Stimulated activated CD8-positive, alpha-beta memory T cell treated with anti-CD3 and anti-CD28 coated beads, Interleukin-12 subunit alpha, Interleukin-12 subunit beta, amount 100 ng/mL, for 1 hour (primary cell): ENCODE results near the gene GNLY.
"Not testable (repeated sequence)": the region's sequence is repeated elsewhere in the genome, so short reads cannot be mapped to it uniquely, and the experiment has no call there.

Experiments
- DNase-seq: peaks from one replicate; pipeline ENCODE4 v3.0.0-alpha.2; 2020; ENCODE audit warnings: low read depth

Gene GNLY

DNA sequence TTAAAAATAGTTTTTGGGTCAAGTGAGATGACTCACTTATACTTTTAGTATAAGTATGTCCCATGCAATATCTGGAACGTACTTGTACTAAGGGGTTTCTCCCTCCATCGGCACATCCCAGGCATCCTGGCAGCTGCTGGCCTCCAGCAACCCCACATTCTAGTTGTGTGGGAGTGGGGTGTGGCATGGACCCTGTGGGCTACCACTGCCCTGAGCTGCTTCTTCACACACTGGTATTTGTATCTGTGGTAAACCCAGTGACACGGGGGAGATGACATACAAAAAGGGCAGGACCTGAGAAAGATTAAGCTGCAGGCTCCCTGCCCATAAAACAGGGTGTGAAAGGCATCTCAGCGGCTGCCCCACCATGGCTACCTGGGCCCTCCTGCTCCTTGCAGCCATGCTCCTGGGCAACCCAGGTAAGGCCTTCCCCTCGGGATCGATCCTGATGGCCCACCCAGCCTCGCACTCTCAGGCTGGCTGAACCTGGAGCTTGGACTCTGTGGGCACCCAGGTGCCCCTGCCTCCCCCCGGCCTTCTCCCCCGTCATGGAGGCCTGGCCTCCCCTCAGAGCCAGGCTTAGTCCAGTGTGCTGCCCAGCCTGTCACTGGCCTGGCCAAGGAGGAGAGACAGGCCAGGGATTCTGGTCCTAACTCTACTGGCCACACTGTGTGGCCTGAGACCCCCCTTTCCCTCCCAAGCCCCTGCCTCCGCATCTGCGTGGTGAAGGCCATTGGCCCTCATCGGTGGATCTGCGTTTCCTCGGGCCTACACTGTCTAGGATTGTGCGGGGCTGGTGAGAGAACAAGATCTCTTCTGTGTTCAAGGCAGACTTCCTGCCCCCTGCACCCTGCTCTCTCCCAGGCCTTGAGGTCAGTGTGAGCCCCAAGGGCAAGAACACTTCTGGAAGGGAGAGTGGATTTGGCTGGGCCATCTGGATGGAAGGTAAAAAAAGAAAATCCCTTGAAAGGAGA, at the start of gene GNLY:
Gene GNLY, plus strand, starts transcription at position 307 of the 974 bp plus-strand sequence. Its CDS starts 61 bp downstream, at position 368.
- no peak for DNase-seq

DNA sequence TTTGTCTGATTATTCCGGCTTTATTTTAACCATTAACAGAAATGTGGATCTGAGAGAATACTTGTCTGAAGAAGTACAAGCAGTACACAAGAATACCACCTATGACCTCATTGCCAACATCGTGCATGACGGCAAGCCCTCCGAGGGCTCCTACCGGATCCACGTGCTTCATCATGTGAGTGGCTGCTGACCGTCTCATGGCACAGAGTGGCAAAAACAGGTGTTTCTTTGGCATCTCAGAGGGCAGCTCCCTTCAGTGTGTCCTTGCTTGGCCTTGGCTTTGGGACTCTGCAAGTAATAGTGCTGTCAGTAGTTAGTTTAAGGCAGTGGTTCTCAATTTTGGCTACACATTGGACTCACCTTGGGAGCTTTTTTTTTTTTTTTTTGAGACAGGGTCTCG, 49.2 kb upstream of the GNLY start:
- no peak for DNase-seq

DNA sequence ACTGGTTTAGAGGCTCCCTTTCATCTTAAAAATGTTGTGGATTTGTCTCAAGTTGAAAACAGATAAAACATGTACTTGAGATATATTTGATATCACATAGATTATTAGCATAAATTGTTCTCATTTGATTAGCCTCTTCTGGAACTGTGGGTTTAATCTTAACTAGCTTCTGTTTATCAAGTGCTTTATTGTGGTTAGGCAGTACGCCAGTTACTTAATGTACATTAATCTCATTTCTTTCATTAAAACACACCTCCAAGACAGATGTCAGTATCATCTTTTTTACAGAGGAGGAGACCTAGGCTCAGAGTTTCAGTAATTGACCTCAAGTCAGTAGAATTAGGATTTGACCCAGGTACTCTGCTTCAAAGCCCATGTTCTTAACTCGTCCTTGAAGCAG, 48.0 kb upstream of the GNLY start:
- no peak for DNase-seq

DNA sequence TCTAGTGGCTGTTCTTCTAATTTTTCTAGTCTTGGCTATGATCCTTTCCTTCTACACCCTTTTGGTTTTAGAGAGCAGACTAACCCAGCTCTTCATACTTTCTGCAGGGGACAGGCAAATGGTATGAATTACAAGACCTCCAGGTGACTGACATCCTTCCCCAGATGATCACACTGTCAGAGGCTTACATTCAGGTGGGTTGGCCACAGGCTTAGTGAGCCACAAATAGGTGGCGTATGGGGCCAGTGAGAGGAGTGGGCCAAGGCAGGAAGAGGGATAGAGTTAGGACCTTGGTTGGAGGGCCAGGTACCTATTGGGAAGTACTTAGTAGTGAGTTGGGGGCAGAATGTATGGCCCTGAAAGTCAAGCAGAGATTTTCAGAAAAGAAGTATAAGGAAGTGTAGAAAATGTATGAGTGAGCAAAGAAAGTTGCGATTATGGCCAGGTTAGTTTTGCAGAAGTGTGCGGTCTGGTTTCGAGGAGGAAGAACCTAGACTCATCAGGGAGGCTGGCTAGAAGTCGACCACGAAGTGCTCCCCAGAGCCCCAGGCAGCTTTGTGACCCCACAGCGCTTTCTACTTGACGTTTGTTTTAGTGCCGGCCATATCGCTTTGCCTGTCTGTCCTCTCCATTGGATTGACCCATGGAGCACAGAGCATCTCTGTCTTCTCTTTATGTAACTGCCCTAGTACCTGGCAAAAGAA, 46.2 kb upstream of the GNLY start:
- DNase-seq = no peak

DNA sequence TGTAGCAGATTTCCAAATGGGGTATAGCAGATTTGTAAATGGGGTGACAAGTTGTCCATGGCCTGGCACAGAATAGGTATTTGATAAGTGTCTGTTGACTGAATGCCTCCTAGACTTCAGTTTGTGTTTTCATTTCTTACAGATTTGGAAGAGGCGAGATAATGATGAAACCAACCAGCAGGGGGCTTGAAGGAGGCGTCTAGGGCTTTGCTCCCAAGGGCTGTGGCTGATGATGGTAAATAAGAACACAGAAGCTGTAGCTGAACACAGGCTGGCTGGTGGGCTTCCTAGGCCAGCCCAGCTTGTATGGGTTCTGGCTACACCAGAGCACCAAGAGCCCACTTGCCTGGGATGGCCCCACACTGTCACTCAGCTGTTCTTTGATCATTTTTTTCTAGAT, 45.5 kb upstream of the GNLY start:
- no peak for DNase-seq

DNA sequence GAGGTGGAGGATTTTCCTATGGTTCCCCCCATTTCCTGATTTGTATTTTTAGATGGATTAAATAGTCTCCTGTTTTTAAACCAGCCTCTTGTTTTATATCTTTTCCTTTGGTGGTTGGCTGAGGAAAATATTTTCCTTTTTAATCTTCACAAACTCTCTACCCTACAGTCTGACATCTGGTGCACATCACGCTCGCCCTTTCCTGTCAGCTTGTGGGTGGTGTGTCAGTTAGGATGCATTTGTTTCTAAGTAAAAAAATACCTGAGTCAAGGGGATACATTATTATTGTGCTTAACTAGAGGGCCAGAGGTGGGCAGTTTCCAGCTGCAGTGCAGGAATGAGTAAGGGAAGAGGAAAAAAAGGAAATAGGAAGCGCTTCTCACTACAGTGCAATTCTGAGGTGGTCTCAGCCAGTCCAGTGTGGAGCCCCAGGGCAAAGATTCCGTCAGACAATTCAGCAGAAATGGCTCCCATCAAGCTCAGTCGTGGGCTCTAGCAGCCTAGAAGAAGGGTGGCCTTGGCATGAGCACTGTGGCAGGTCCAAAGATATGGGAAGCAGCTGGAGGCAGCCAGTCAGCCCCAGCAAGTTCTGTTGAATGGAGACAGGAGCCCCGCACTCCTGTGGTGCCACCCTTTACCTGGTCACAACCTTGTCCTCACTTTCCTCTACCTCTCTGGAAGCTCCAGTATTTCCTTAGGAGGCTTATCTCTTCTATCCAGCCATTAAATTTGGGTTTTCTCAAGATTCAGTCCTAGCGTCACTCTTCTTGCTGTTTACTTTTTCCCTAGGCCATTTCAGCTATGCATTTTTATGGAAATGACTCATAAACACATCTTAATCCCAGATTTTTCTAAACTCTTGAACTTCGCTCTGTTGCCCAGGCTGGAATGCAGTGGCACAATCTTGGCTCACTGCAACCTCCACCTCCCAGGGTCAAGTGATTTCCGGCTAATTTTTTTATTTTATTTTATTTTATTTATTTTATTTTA, 44.7 kb upstream of the GNLY start:
- DNase-seq = no peak

DNA sequence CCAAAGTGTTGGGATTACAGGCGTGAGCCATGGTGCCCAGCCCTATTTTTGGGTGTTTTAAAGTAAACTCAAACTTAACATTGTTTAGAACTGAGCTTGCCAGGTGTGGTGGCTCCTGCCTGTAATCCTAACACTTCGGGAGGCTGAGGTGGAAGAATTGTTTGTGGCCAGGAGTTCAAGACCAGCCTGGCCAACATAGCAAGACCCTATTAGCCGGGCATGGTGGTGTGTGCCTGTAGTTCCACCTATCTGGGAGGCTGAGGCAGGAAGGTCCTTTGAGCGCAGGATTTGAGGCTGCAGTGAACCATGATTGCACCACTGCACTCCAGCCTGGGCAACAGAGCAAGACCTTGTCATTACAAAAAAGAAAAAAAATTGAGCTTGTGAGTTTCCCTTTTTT, 43.7 kb upstream of the GNLY start:
- DNase-seq = no peak

DNA sequence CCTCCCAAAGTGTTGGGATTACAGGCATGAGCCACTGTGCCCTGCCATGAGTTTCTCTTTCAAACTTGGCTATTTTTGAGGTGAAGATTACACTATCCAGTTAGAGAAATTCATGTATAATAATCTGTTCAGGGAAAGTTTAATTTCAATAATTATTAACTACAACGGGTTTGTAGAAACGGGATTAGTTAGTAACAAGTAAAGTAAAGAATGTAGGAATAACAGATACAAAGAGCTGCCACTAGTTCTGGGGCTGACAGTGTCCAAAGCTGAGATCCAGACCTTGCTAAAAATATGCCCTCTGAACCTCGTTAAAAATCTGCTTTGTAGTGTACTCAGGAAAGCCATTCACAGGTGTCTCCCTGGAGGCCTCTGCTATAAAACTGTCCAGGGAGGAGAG, 43.1 kb upstream of the GNLY start:
- no peak for DNase-seq

DNA sequence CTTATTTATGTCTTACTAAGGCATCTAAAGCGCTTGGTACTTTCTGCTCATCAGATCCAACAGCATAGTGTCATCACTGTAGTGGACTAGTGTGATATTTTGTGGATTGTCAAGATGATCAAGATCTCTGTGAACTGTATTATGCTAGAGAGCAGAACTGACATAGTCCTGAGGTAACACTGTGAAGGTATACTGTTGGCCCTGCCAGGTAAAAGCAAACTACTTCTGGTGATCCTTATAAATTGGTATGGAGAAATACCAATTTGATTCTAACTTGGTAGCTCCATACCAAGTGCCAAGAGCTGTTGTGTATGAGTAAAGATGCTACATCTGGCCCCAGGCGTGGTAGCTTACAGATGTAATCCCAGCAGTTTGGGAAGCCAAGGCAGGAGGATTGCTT, 42.1 kb upstream of the GNLY start:
- no peak for DNase-seq

DNA sequence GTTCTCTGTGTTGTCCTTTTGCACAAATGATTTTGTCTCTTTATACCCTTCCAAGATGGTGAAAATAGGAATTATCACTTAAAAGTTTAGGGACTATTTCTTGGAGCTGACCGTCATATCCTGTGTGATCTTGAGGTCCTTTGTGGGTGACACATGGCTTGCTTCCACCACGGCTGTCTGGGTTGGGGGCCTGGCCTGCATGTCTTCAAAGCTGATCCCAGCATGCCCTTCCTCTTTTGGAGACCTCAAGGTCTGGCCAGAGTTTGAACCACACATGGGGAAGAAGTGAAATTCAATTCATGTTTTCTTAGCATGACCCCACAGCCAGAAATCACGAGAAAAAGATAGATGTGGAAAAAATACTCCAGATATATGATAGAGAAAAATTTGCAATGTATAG, 40.2 kb upstream of the GNLY start:
- DNase-seq = no peak

DNA sequence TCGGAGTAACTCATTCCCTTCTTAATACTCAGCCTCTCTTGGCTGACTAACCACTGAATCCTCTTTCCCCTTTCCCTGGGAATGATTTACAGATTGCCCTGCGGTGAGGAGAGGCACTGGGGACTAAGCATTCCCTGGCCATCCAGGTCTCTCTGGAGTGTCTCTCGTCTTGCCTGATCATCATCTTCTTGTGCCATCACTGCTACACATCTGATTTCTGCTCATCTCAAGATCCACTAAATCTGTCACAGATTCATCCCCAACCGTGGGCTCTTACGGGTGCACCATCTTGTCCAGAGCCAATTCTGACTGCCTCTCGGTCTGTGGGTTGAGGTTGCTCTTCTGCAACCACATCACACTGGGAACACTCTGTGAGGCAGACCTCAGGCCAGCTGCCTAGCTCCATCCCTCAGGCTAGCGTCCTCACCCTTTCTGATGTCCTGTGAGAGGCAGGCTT, 38.2 kb upstream of the GNLY start:
- no peak for DNase-seq

DNA sequence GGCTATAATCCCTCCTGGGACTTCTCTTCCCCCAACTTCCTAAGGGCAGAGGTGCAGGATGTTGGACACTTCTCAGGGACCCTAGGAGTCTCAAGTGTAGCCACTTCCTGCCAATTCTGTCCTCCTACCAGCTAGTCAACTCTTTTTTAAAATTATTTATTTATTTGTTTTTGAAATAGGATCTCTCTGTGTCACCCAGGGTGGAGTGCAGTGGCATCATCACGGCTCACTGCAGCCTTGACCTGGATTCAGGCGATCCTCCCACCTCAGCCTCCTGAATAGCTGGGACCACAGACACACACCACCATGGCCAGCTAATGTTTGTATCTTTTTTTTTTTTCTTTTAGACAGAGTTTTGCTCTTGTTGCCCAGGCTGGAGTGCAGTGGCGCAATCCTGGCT, 37.7 kb upstream of the GNLY start:
- DNase-seq = no peak

DNA sequence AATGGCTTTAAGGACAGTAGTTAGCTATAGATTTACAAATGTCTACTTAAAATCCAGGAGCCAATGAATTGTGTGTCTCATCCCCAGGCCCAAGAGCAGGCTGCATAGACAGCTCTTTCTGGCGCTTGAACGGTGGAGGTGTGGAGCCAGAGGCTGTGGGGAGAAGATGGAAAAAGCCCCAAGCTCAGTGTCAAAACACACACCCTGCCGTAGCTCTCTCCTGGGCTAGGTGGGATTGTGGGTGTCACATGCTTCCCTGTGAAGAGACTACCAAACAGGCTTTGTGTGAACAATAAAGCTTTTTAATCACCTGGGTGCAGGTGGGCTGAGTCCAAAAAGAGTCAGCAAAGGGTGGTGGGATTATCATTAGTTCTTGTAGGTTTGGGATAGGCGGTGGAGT, 36.8 kb upstream of the GNLY start:
- DNase-seq = not testable (repeated sequence)

DNA sequence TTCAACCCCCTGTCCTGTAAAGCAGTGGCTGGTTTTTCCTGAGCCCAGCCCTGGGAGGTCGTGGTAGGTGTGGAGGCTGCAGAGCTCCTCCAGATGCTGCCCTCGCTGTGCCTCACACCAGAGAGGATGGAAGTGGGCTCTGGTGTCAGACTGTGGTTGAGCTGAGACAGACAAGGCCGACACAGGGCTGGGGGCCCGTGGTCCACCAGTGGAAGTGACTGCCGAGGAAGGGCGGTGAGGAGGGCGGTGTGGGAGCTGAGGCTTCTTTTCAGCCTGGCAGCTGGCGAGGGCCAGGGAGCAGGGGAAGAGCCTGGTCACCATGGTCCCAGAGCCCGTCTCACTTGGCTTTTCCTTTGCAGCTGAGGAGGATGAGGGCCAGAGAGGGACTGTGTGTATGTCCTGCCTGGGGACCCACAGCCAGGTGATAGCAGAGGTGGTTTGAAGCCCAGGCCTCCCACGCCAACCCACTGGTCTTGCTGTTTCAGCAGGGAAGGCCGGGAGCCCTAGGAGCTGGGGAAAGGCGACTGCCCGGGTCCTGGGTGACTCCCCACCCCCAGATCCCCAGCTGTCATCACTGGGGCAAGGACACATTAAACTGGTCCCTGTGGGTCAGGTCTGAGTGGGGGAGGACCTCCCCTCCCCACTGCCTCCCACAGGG, 34.7 kb upstream of the GNLY start:
- no peak for DNase-seq

DNA sequence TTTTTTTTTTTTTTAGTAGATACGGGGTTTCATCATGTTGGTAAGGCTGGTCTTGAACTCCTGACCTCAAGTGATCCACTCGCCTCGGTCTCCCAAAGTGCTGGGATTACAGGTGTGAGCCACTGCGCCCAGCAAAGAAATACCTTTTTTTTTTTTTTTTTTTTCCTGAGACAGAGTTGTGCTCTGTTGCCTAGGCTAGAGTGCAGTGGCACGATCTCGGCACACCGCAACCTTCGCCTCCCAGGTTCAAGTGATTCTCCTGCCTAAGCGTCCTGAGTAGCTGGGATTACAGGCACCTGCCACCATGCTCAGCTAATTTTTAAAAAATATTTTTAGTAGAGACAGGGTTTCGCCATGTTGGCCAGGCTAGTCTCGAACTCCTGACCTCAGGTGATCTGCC, 33.9 kb upstream of the GNLY start:
- not testable (repeated sequence) for DNase-seq

DNA sequence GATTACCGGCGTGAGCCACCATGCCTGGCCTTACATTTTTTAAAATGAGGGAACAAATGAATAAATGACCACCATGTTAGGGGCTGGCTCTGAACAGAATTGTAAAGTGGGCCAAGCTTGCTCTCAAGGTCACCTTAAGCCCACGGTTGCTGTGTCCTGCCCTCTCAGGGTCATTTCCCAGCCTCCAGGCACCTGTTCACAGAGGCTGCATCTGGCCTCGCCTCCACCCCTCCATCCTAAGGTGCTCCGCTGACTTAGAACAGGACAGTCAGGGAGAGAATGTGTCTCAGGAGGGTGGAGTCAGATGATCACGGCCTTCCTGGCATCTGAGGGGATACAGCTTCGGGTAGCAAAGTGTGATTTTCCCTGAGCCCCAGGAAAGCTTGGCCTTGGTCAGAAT, 33.4 kb upstream of the GNLY start:
- no peak for DNase-seq

DNA sequence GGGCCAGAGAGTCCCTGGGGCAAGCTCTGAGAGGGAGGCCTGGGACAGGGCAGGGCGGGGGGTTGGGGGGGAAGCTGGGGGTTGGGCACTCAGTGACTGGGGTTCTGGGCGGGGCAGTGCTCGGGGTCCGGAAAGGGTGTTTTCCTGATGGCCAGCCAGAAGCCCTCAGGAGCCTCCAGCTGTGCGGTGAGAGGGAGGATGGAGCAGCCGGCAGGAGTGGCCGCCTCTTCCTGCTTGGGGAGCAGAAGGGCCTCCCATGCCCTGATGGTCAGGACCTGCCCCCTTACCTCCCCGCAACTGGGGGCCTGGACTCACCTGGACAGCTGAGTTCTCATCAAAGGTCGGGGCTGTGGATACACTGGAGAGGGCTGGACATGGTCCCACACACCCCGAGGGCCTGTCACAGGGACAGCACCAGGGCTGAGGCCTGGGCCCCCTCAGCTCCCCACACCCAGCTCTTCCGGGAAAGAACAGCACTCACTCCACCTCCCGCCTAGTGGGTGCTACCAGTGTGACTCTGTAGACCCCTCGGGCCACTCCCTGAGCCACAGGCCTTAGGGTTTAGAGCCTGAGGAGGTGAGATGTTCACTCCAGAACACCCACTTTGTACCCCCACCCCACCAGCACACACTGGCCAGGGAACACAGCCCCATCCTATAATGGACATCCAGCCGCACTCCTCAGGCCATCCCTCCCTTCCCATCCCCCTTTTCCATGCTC, 32.9 kb upstream of the GNLY start:
- DNase-seq = no peak

DNA sequence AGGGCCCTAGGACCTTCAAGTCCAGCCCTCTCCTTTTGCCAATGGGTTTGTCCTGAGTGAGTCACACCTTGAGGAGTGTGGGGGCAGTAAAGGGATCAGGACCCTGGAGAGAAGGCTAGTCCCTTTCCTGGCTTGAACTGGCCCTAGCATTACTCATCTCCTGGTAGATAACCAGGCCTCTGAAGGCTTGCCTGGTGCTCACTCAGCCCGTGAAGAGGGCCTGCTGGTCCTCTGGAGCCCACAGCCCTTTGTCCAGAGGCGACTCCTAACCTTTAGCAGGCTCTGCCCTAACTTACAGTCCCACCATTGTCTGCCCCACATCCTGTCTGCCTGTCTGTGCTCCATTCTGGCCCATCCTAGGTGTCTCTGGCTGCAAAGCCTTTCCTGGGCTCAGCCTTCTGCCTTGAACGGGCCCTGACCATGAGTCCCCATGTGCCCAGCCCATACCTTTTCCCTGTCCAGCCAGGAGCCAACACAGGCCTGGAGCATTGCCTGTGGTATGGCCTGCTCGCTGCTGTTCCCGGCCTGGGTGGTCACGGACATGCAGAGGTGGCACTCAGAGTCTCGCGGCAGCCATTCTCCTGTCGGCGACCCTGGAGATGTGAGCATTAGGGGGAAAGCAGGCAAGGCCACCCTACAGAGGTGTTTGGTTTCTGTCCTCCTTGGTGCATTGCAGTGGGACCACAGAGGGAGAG, 31.1 kb upstream of the GNLY start:
- no peak for DNase-seq

DNA sequence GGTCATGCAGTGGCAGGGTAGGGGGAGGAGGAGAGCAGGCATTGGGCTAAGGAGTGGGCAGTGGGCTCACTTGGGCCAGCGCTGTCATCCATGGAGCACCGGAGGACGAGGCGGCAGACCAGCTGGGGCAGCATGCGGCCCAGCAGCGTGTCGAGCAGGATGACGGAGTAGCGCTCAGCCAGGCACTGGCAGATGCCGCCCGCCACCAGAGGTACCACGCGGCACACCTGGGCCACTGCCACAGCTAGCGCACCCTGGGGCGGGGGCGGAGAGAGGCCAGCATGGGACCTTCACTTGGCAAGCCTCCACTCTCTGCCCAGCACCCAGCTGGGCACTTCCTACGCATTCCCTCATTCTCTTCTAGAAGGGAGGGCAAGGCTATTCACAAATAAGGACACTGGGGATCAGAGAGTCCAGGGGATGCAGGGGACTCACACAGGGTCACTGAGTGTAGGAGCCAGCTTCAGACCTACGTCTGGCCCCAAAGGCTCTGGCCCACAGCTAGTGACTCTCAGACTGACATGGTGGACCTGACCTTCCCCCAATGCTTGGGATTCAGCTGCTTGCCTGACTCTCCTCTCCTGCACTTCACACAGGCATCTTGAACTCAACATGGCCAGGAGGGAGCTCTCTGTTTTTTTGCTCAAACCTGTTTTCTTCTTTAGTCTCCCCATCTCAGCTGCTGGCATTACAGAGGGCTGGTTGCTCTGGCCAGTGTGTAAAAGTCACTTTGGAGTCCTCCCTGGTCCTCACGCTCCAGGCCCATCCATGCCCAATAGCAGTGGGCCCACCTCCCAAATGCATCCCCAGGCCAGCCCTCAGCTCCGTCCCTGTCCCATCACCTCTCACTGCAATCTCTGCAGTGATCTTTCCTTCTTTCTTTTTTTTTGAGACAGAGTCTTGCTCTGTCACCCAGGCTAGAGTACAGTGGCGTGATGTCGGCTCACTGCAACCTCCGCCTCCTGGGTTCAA, 30.3 kb upstream of the GNLY start:
- no peak for DNase-seq
